Prostate gland (tissue), 2 donors: ENCODE measurements around the gene CETP. TPM values are rescaled to one million over a fixed set of nuclear protein-coding genes. Genes with fewer than 3 reads are reported as not detected.
"Not testable (repeated sequence)": the region's sequence is repeated elsewhere in the genome, so short reads cannot be mapped to it uniquely, and the experiment has no call there.

Experiments used
- DNase-seq: peaks from one replicate; pipeline ENCODE4 v3.0.0-alpha.2; 2019; ENCODE audit warnings: low spot score
- H3K27ac ChIP-seq, 2 donors: fragments of 200-600 bp; sonication (generic); 2 replicates each; pipeline ENCODE4 v1.5.1; 2017 to 2019
- H3K27me3 ChIP-seq: fragments of 200-600 bp; sonication (generic); replicated peaks from 2 replicates; pipeline ENCODE4 v1.5.1; 2019; ENCODE audit not compliant: insufficient read depth
- H3K36me3 ChIP-seq, 2 donors: fragments of 200-600 bp; sonication (generic); 1 replicate in 1 of 2; 2 replicates in 1 of 2; pipeline versions ENCODE4 v1.5.1 to v1.8.1; 2017 to 2019
- H3K4me1 ChIP-seq: fragments of 200-600 bp; sonication (generic); replicated peaks from 2 replicates; pipeline ENCODE4 v1.5.1; 2019
- H3K4me3 ChIP-seq, 2 donors: fragments of 200-600 bp; sonication (generic); 2 replicates each; pipeline ENCODE4 v1.5.1; 2017 to 2019
- H3K9me3 ChIP-seq: fragments of 200-600 bp; sonication (generic); 2 replicates; pipeline ENCODE4 v1.5.1; 2017
- POLR2A ChIP-seq: fragments of 450-650 bp; IDR thresholded peaks from one replicate; pipeline ENCODE4 v1.6.1; 2016; ENCODE audit warnings: antibody characterized with exemption, mild to moderate bottlenecking
- POLR2AphosphoS5 ChIP-seq: sonication (generic); formaldehyde crosslinking; IDR thresholded peaks from one replicate; pipeline ENCODE4 v1.6.1; 2017; ENCODE audit warnings: antibody characterized with exemption
- WGBS: methylation state at CpG from one replicate; pipeline ENCODE4 v1.1.5; 2018; 5-methylcytosine and 5-hydroxymethylcytosine counted together
- intact Hi-C: fragments of 100-400 bp; cut with DNase I; formaldehyde crosslinking; loops from one replicate; pipeline ENCODE4 v1.14.2; 2022
- total RNA-seq, 2 donors: library from RNA; depleted of rRNA; stranded (reverse); fragments of >200 nt; gene quantifications; one replicate each; pipeline ENCODE4 v1.1.0, GENCODE V29; 2016
- TF ChIP-seq, protein P1 (sequence below), 4 experiments: fragments of 200-600 bp in 2 of 4; fragments of 450-650 bp in 2 of 4; sonication (generic) in 2 of 4; IDR thresholded peaks; 1 replicate in 3 of 4; 2 replicates in 1 of 4; pipeline ENCODE4 v1.5.1; 2016 to 2019; ENCODE audit warnings: antibody characterized with exemption in 4 of 4, mild to moderate bottlenecking in 2 of 4, moderate library complexity in 2 of 4

Gene CETP
- total RNA-seq, 2 donors from 2014 or later: 0.40 TPM; not detected in 1

DNA sequence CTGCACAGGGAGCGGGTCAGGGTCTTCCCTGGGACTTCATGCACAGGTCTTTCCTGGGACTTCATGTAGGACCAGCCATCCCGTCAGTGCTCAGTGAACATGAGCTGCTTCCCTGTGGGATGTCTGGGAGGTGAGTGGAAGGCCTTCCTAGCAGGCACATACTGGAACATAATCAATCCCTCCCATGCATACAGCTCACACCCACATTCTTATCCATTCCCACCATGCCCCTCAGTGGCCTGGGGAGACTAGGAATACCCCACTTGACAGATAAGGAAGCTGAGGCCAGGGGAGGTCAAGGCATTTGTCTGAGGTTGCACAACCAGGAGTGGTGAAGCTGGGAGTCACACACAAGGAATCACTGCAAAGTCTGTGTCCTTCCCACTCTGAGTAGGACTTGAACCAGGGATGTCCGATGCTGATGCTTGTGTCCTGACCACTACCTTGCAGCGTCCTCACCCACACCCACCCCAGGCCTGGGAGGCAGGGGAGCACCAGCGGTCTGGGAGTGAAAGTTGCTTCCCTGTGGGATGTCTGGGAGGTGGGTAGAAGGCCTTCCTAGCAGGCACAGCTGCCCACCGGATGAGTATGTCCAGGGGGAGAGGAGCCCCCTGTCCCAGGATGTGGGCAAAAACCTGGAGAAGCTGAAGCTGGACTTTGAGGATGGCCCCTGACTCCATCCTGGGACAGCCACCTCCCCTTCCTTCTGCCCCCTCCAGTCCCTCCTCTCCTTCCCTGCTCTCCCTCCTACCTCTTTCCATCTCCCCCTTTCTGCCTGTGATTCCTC lies 26.6 kb downstream of the CETP start:
- peaks cover 4% of the 10 kb centered on the region for H3K4me1 ChIP-seq

DNA sequence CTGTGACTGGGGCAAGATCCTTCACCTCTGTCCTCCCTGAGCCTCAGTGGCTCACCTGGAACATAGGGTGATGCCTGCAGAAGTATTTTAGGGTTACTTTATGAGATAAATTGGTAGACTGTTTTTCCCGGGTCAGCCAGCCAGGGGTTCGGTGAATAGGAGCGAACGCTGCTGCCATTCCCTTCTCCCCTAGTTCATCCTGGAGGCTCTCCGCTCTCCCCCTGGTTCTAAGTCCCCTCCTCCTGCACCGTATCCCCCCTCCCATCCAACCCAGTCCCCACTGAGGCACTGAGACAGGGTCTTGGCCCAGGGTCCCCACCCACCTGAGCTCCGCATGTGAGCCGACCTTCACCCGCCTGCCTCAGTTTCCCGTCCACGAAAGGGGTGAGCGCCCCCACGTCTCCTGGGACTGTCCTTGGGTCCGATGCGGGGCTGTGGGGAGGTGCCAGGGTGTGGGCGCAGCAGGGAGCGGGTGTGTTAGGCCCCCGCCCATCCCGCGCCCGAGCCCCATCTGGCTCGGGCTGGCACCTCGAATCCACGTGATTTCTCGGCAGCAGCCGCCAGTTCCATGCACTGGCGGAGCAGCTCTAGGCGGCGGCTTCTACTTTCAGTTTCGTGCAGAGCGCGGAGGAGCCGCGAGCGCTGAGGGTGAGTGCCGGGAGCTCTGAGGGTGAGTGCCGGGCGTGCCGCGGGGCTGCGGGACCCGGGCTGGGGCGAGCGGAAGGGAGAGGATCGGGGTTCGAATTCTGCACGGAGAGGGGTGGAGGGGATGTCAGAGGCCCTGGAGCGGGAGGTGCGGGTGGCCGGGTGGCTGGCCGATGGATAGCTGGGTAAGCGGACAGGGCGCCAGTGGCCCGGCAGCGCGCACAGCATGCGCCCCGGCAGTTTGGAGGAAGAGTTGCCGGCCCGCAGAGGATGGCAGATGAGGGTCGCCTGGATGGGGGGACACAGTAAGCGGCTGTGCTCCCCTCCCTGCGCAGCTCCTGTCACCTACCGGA lies 27.5 kb downstream of the CETP start, which contains the start of gene NLRC5:
Gene NLRC5 (plus strand): TSS at position 610 of the 998 bp plus-strand sequence. CDS start 31,156 bp downstream, outside the sequence.
- H3K36me3 ChIP-seq: no peaks in the 10 kb centered on the region
- H3K4me1 ChIP-seq: peaks cover 4% of the 10 kb centered on the region
- TF ChIP-seq POLR2AphosphoS5 (peak; percentile 94), POLR2A (peak; percentile 78)
- TF ChIP-seq, protein P1, sequence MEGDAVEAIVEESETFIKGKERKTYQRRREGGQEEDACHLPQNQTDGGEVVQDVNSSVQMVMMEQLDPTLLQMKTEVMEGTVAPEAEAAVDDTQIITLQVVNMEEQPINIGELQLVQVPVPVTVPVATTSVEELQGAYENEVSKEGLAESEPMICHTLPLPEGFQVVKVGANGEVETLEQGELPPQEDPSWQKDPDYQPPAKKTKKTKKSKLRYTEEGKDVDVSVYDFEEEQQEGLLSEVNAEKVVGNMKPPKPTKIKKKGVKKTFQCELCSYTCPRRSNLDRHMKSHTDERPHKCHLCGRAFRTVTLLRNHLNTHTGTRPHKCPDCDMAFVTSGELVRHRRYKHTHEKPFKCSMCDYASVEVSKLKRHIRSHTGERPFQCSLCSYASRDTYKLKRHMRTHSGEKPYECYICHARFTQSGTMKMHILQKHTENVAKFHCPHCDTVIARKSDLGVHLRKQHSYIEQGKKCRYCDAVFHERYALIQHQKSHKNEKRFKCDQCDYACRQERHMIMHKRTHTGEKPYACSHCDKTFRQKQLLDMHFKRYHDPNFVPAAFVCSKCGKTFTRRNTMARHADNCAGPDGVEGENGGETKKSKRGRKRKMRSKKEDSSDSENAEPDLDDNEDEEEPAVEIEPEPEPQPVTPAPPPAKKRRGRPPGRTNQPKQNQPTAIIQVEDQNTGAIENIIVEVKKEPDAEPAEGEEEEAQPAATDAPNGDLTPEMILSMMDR (IDR thresholded peaks at IDR 0.05): no peak
- WGBS: 5% methylated on average over 64 of the region's 64 CpGs
- peak; percentile 88 for DNase-seq
- H3K27ac ChIP-seq: peak within 1 kb of the TSS; percentile 67 to 73
- peak within 1 kb of the TSS; percentile 57 to 78 for H3K4me3 ChIP-seq
- intact Hi-C loops: loop anchor here (2.0 kb wide), 1 partner anchor 56 kb away; the partner anchor contains the start of gene HERPUD1
- H3K9me3 ChIP-seq: no peaks in the 10 kb centered on the region
- H3K27me3 ChIP-seq: no peaks in the 10 kb centered on the region

More for the DNA sequence above, 26.6 kb downstream of the CETP start:
- Histone ChIP-seq H3K27me3 (no peaks in the 10 kb centered on the region), H3K9me3 (no peaks in the 10 kb centered on the region), H3K4me3 (peak overlapping the region; percentile 57 to 78), H3K36me3 (no peaks in the 10 kb centered on the region), H3K27ac (peak overlapping the region; percentile 67 to 73)
- TF ChIP-seq, protein P1 (IDR thresholded peaks at IDR 0.05): no peak
- TF ChIP-seq POLR2AphosphoS5 (no peak), POLR2A (no peak)
- intact Hi-C loops: loop anchor here (2.0 kb wide), 1 partner anchor 56 kb away; the partner anchor contains the start of gene HERPUD1
- DNase-seq: no peak
- whole genome bisulfite sequencing: 89% methylated on average over 6 of the region's 6 CpGs

DNA sequence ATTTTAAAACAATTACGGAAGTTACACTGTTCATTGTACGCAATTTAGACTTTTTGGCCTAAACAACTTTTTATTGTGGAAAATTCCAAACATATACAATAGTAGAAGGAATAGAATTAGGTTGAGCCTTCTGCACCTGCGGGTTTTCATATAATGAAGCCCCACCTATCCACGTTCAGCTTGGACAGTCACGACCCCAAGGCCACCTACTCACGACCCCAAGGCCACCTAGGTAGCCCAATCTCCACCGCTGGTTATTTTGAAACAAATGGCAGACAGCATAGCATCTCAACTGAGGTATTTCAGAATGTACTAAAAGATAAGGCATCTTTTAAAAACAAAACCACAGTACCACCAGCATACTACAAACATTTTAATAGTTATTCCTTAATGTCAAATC lies 28.2 kb downstream of the CETP start:
- no peaks in the 10 kb centered on the region for H3K9me3 ChIP-seq
- peaks cover 4% of the 10 kb centered on the region for H3K4me1 ChIP-seq
- DNase-seq: no peak
- H3K36me3 ChIP-seq: no peaks in the 10 kb centered on the region
- H3K27ac ChIP-seq: peak overlapping the region; percentile 67 to 73
- H3K27me3 ChIP-seq: no peaks in the 10 kb centered on the region
- TF ChIP-seq POLR2AphosphoS5 (no peak), POLR2A (no peak)
- TF ChIP-seq, protein P1 (IDR thresholded peaks at IDR 0.05): no peak
- intact Hi-C loops: loop anchor here (2.0 kb wide), 1 partner anchor 57 kb away; the partner anchor contains the start of gene HERPUD1
- H3K4me3 ChIP-seq: peak overlapping the region; percentile 57 to 78
- 25% methylated on average over 7 of the region's 7 CpGs for WGBS

DNA sequence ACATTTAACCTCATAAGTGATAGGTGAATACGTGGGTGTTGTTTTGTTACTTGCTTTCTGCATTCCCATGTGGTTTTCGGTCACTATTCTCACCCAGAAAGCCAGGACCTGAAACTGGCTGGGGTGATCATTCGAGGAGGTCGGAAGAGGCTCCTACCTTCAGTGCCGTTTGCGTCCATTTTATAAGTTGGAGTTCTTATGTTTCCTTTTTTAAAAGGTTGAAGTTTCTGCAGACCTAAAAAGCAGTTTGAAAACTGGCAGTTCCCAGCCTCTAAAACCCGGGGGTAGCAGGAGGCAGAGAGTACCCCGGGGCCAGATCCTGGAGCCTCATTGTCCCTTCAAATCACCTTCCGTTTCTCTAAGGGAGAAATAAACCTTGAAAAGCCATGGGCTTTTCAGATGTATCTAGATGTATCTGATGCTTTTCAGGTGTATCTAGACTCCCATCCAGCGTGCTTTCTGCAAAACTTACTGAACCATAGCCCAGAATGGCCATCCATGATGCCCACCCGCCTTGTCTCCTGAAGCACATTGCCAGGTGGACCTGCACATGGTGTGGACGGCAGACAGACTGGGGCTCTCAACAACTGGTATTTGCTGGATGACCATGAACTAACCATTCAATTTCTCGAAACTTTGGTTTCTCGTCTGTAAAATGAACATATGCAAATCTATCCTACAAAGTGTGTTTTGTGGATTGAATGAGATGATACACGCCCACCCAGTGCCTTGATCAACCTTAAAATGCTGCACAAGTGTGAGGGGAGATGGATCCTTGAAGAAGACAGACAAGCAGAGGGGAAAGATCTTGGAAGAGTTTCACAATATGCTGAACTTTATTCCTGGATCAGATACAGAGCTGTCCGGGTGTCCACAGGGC lies 28.9 kb downstream of the CETP start:
- no peaks in the 10 kb centered on the region for H3K27me3 ChIP-seq
- H3K27ac ChIP-seq: no peak overlapping the region
- H3K4me3 ChIP-seq: peak overlapping the region; percentile 57 to 78
- peaks cover 4% of the 10 kb centered on the region for H3K4me1 ChIP-seq
- TF ChIP-seq POLR2AphosphoS5 (no peak), POLR2A (no peak)
- TF ChIP-seq, protein P1 (IDR thresholded peaks at IDR 0.05): no peak
- H3K9me3 ChIP-seq: no peaks in the 10 kb centered on the region
- intact Hi-C loops: no loop called here
- DNase-seq: no peak
- H3K36me3 ChIP-seq: no peaks in the 10 kb centered on the region
- 83% methylated on average over 16 of the region's 16 CpGs for WGBS

DNA sequence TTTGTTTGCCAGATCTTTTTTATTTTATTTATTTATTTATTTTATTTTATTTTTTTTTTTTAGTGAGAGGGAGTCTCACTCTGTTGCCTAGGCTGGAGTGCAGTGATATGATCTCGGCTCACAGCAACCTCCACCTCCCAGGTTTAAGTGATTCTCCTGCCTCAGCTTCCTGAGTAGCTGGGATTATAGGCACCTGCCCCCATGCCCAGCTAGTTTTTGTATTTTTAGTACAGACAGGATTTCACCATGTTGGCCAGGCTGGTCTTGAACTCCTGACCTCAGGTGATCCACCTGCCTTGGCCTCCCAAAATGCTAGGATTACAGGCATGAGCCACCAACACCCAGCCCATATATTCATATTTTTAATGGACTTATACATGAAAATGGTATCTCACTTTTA lies 30.7 kb downstream of the CETP start:
- H3K27me3 ChIP-seq, H3K4me3 ChIP-seq, H3K4me1 ChIP-seq, H3K9me3 ChIP-seq, intact Hi-C loops, H3K36me3 ChIP-seq, H3K27ac ChIP-seq, DNase-seq: not testable (repeated sequence)
- WGBS: 38% methylated on average over 1 of the region's 1 CpG
